Esophagus (tissue), 2 donors: ENCODE data around the gene PTX4. TPM values are rescaled to one million over a fixed set of nuclear protein-coding genes. Genes with fewer than 3 reads are reported as not detected.

Experiments
- H3K27ac ChIP-seq, 2 donors: one replicate each; pipeline ENCODE4 v1.5.1; 2013; ENCODE audit warnings: low read depth in 2 of 2, mild to moderate bottlenecking in 2 of 2, inconsistent platforms in 1 of 2, low read length in 1 of 2, moderate library complexity in 1 of 2
- H3K27me3 ChIP-seq, 2 donors: one replicate each; pipeline ENCODE4 v1.6.1; 2013; ENCODE audit warnings: low read length in 2 of 2, control low read depth in 1 of 2, mild to moderate bottlenecking in 1 of 2; ENCODE audit not compliant: insufficient read depth in 2 of 2, control insufficient read depth in 1 of 2
- H3K36me3 ChIP-seq, 2 donors: one replicate each; pipeline ENCODE4 v1.6.1; 2013; ENCODE audit warnings: low read length in 1 of 2; ENCODE audit not compliant: control insufficient read depth in 2 of 2, insufficient read depth in 2 of 2
- H3K4me1 ChIP-seq, 2 donors: one replicate each; pipeline ENCODE4 v1.6.1; 2013; ENCODE audit warnings: low read length in 1 of 2; ENCODE audit not compliant: control insufficient read depth in 2 of 2, insufficient read depth in 2 of 2
- H3K4me3 ChIP-seq, 2 donors: one replicate each; pipeline ENCODE4 v1.5.1; 2013; ENCODE audit warnings: low read length in 2 of 2, mild to moderate bottlenecking in 2 of 2, low read depth in 1 of 2, moderate library complexity in 1 of 2
- H3K9me3 ChIP-seq, 2 donors: one replicate each; pipeline ENCODE4 v1.6.1; 2013; ENCODE audit warnings: mild to moderate bottlenecking in 2 of 2, low read depth in 1 of 2, low read length in 1 of 2, moderate library complexity in 1 of 2; ENCODE audit not compliant: control insufficient read depth in 2 of 2, insufficient read depth in 1 of 2
- WGBS, 2 donors: extraction: QIAGEN DNeasy Blood & Tissue Kit; methylation state at CpG; one replicate each; pipeline ENCODE4 v1.1.7; 2013; 5-methylcytosine and 5-hydroxymethylcytosine counted together
- polyA plus RNA-seq, 2 donors: library from polyadenylated mRNA; stranded (reverse); fragments of 200-250 nt; gene quantifications; one replicate each; pipeline ENCODE4 v1.2.3, GENCODE V29; 2013
- donor health status: healthy with polysubstance abuse.
- donor health status: Bipolar disorder and iron deficiency.

The PTX4 gene
- polyA plus RNA-seq, 2 donors: not detected

- H3K27me3 ChIP-seq: no peaks in the 10 kb centered on the region
- no peak overlapping the region for H3K27ac ChIP-seq
- 93% methylated on average over 41 of the region's 41 CpGs for WGBS, 2 donors
- H3K36me3 ChIP-seq: peaks cover 13 to 65% of the 10 kb centered on the region in 2 donors
- H3K9me3 ChIP-seq: no peaks in the 10 kb centered on the region
- no peak overlapping the region for H3K4me3 ChIP-seq
- no peaks in the 10 kb centered on the region for H3K4me1 ChIP-seq
Measured at GRCh38 chr16:1455190-1456171, 33.3 kb downstream of the PTX4 start.

GRCh38 chr16:1454561-1454960 lies 34.2 kb downstream of the PTX4 start:
- Histone ChIP-seq H3K27ac (no peak overlapping the region), H3K9me3 (no peaks in the 10 kb centered on the region), H3K27me3 (no peaks in the 10 kb centered on the region), H3K4me1 (no peaks in the 10 kb centered on the region), H3K4me3 (no peak overlapping the region), H3K36me3 (peaks cover 10 to 65% of the 10 kb centered on the region in 2 donors)
- 91 to 92% methylated on average over 17 of the region's 17 CpGs for WGBS, 2 donors

- no peak overlapping the region for H3K4me3 ChIP-seq
- 93 to 94% methylated on average over 19 of the region's 19 CpGs for WGBS, 2 donors
- H3K4me1 ChIP-seq: no peaks in the 10 kb centered on the region
- no peak overlapping the region for H3K27ac ChIP-seq
- H3K9me3 ChIP-seq: no peaks in the 10 kb centered on the region
- peaks cover 5 to 74% of the 10 kb centered on the region in 2 donors for H3K36me3 ChIP-seq
- H3K27me3 ChIP-seq: no peaks in the 10 kb centered on the region
Measured at GRCh38 chr16:1453316-1453715, 35.4 kb downstream of the PTX4 start.

GRCh38 chr16:1452530-1452929 lies 36.2 kb downstream of the PTX4 start:
- no peak overlapping the region for H3K4me3 ChIP-seq
- H3K27me3 ChIP-seq: no peaks in the 10 kb centered on the region
- H3K4me1 ChIP-seq: no peaks in the 10 kb centered on the region
- peaks cover 6 to 78% of the 10 kb centered on the region in 2 donors for H3K36me3 ChIP-seq
- 93 to 94% methylated on average over 20 of the region's 20 CpGs for WGBS, 2 donors
- no peak overlapping the region for H3K27ac ChIP-seq
- H3K9me3 ChIP-seq: no peaks in the 10 kb centered on the region

GRCh38 chr16:1451702-1452392 lies 36.9 kb downstream of the PTX4 start:
- Histone ChIP-seq H3K36me3 (peaks cover 8 to 78% of the 10 kb centered on the region in 2 donors), H3K9me3 (no peaks in the 10 kb centered on the region), H3K27me3 (no peaks in the 10 kb centered on the region), H3K27ac (no peak overlapping the region), H3K4me3 (no peak overlapping the region), H3K4me1 (no peaks in the 10 kb centered on the region)
- WGBS, 2 donors: 94 to 96% methylated on average over 33 to 34 of the region's 34 CpGs

- no peaks in the 10 kb centered on the region for H3K27me3 ChIP-seq
- H3K4me1 ChIP-seq: no peaks in the 10 kb centered on the region
- 95 to 96% methylated on average over 21 of the region's 21 CpGs for WGBS, 2 donors
- peaks cover 8 to 82% of the 10 kb centered on the region in 2 donors for H3K36me3 ChIP-seq
- no peaks in the 10 kb centered on the region for H3K9me3 ChIP-seq
- no peak overlapping the region for H3K27ac ChIP-seq
- no peak overlapping the region for H3K4me3 ChIP-seq
Measured at GRCh38 chr16:1450841-1451240, 37.9 kb downstream of the PTX4 start.

GRCh38 chr16:1450218-1450617 lies 38.5 kb downstream of the PTX4 start:
- Histone ChIP-seq H3K36me3 (peaks cover 8 to 77% of the 10 kb centered on the region in 2 donors), H3K27me3 (no peaks in the 10 kb centered on the region), H3K4me1 (no peaks in the 10 kb centered on the region), H3K9me3 (no peaks in the 10 kb centered on the region), H3K27ac (no peak overlapping the region), H3K4me3 (no peak overlapping the region)
- 89 to 90% methylated on average over 29 of the region's 29 CpGs for WGBS, 2 donors

DNA sequence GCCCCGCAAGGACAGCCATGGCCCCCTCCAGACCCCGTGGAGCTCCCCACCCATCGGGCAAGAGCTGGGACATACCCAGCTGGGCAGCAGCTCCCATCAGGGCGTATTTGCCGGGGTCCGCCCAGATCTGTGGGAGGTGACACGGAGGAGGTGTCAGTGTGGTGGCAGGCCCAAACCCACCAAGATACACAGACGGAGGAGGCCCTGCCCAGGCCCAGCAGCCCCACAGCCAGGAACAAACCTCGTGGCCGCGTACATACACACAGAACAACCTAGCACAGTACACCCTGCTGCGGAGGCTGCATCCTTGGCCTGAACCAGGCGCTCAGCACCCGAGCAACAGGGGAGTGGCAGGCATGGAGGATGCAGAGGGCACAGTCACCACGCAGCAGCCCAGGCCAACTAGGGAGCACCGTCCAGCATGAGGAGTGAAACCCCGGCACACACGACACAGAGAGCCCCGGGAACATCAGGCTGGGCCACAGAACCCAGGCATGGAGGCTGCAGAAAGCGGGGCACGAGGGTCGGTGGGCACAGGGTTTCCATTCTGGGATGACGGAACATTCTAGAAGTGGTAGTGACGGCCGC lies 39.4 kb downstream of the PTX4 start:
- H3K4me1 ChIP-seq: no peaks in the 10 kb centered on the region
- no peaks in the 10 kb centered on the region for H3K27me3 ChIP-seq
- WGBS, 2 donors: 94 to 96% methylated on average over 25 of the region's 25 CpGs
- H3K4me3 ChIP-seq: no peak overlapping the region
- no peak overlapping the region for H3K27ac ChIP-seq
- H3K36me3 ChIP-seq: peaks cover 8 to 68% of the 10 kb centered on the region in 2 donors
- no peaks in the 10 kb centered on the region for H3K9me3 ChIP-seq

DNA sequence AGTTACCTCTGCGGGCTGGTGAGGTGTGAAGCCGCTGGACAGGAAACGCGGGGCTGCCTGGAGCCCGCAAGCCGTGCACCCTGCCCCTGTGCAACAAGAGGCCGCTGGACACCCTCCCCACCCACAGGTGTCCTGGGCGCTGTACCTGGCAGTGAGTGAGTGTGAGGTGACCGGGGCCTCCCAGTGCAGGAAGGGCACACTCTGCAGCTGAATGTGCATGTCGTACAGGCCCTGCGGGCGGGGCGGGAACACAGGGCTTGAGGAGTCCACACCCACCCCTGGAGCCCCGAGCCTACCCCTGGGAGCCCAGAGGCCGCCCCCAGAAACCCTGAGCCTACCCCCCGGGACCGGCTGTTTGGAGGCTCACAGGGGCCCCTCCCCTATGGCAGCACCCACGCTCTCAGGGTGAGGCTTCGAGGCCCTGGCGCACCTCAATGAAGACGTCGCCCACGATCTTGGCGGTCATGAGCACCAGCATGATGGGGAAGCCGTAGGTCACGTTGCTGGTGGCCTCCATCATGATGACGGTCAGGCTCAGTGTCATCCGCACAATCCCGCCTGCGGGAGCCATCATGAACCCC lies 40.1 kb downstream of the PTX4 start:
- Histone ChIP-seq H3K27ac (no peak overlapping the region), H3K4me3 (no peak overlapping the region), H3K36me3 (peaks cover 6 to 66% of the 10 kb centered on the region in 2 donors), H3K4me1 (no peaks in the 10 kb centered on the region), H3K9me3 (no peaks in the 10 kb centered on the region), H3K27me3 (no peaks in the 10 kb centered on the region)
- 90 to 91% methylated on average over 30 of the region's 30 CpGs for WGBS, 2 donors
